K562 (cell line): ENCODE measurements around the gene ROPN1L. TPM values are rescaled to one million over a fixed set of nuclear protein-coding genes. Genes with fewer than 3 reads are reported as not detected.

ENCODE experiments used
- ATAC-seq: fragments of 200-7000 bp; cut with Tn5 transposase; 3 replicates; pipeline ENCODE4 v1.9.1; 2020; ENCODE audit warnings: moderate library complexity
- BruUV-seq: library from RNA; stranded (reverse); fragments of 400-500 nt; replicated peaks from 2 replicates; lab custom pipeline; 2021; lab: Mats Ljungman, UMichigan
- CTCF ChIA-PET: fragments of 300-600 bp; formaldehyde crosslinking; extraction: SDS; loops from one replicate; lab custom pipeline; 2021; ENCODE audit warnings: low intra/inter-chr PET ratio; lab: Yijun Ruan, JAX
- POLR2A ChIA-PET: fragments of 300-600, 350-650 bp; sonication (Branson Sonifier 250); formaldehyde crosslinking; extraction: SDS; loops from one replicate; lab custom pipeline; 2021; ENCODE audit warnings: antibody characterized with exemption, inconsistent platforms; lab: Yijun Ruan, JAX
- DNase-seq, 4 experiments: peaks; one replicate each; pipeline versions ENCODE4 v3.0.0 to v3.0.0-alpha.2; 2011 to 2018; ENCODE audit warnings: low spot score in 3 of 4, mixed read lengths in 3 of 4; ENCODE audit errors: extremely low read depth in 1 of 4
- FAIRE-seq: peaks from 2 replicates; lab custom pipeline; 2011; peaks lifted over from hg19 to GRCh38; lab: Jason Lieb, UNC
- H2AFZ ChIP-seq: 2 replicates; pipeline ENCODE4 v1.6.0; 2011; ENCODE audit warnings: low read depth, low read length, control low read depth, inconsistent platforms
- H3K27ac ChIP-seq: fragments of 200-600 bp; 3 replicates; pipeline ENCODE4 v1.8.0; 2011; ENCODE audit warnings: low read depth, mild to moderate bottlenecking, control low read depth, inconsistent platforms, low read length, moderate library complexity, mixed read lengths; ENCODE audit errors: extremely low read depth
- H3K27me3 ChIP-seq, 2 experiments: fragments of 300-600 bp in 1 of 2; 2 replicates in 1 of 2; 3 replicates in 1 of 2; pipeline versions ENCODE4 v1.6.0 to v1.8.0; 2011; ENCODE audit warnings: inconsistent platforms in 2 of 2, low read length in 2 of 2, mild to moderate bottlenecking in 1 of 2, mixed read lengths in 1 of 2, moderate library complexity in 1 of 2; ENCODE audit not compliant: control insufficient read depth in 2 of 2, insufficient read depth in 2 of 2
- H3K36me3 ChIP-seq: fragments of 300-600 bp; 3 replicates; pipeline ENCODE4 v1.8.0; 2011; ENCODE audit warnings: mild to moderate bottlenecking, low read length, inconsistent platforms; ENCODE audit not compliant: control insufficient read depth, insufficient read depth
- H3K4me1 ChIP-seq, 2 experiments: fragments of 200-600 bp in 1 of 2; replicated peaks in 1 of 2; 2 replicates in 1 of 2; 3 replicates in 1 of 2; pipeline versions ENCODE4 v1.5.1 to v1.8.0; 2011; ENCODE audit warnings: inconsistent platforms in 2 of 2, low read length in 2 of 2, mild to moderate bottlenecking in 1 of 2, mixed read lengths in 1 of 2, moderate library complexity in 1 of 2; ENCODE audit not compliant: control insufficient read depth in 2 of 2, insufficient read depth in 2 of 2
- H3K4me2 ChIP-seq: 2 replicates; pipeline ENCODE4 v1.6.1; 2011; ENCODE audit warnings: low read length, control low read depth, inconsistent platforms, mixed read lengths; ENCODE audit not compliant: insufficient read depth
- H3K4me3 ChIP-seq: fragments of 200-600 bp; sonication (generic), shearing (Covaris generic); 2 replicates; pipeline ENCODE4 v1.5.1; 2016; ENCODE audit warnings: control low read depth, inconsistent platforms
- H3K79me2 ChIP-seq: fragments of 200-600 bp; 3 replicates; pipeline ENCODE4 v1.8.0; 2011; ENCODE audit warnings: low read length, inconsistent platforms; ENCODE audit not compliant: control insufficient read depth, insufficient read depth
- H3K9ac ChIP-seq, 2 experiments: 2 replicates each; pipeline versions ENCODE4 v1.6.0 to v1.6.1; 2011; ENCODE audit warnings: low read depth in 2 of 2, low read length in 2 of 2, control low read depth in 1 of 2, inconsistent platforms in 1 of 2, mild to moderate bottlenecking in 1 of 2, mixed read lengths in 1 of 2; ENCODE audit not compliant: insufficient read depth in 1 of 2
- H3K9me1 ChIP-seq: one replicate; pipeline ENCODE4 v1.6.0; 2011; ENCODE audit warnings: inconsistent platforms, mild to moderate bottlenecking, low read length, moderate library complexity; ENCODE audit not compliant: control insufficient read depth, insufficient read depth
- H3K9me3 ChIP-seq: replicated peaks from 2 replicates; pipeline ENCODE4 v1.5.1; 2011; ENCODE audit warnings: low read depth, low read length, inconsistent platforms; ENCODE audit not compliant: control insufficient read depth, insufficient read depth
- H4K20me1 ChIP-seq: replicated peaks from 2 replicates; pipeline ENCODE4 v1.6.1; 2011; ENCODE audit warnings: low read length, inconsistent platforms, mixed read lengths; ENCODE audit not compliant: control insufficient read depth, insufficient read depth
- CREBBP ChIP-seq: IDR thresholded peaks from one replicate; pipeline ENCODE4 v1.6.1; 2012; ENCODE audit warnings: low read depth, mild to moderate bottlenecking, control low read depth, inconsistent platforms, low read length
- CTCF ChIP-seq, 3 experiments: IDR thresholded peaks in 2 of 3; conservative IDR thresholded peaks in 1 of 3; 2 replicates each; pipeline ENCODE4 v1.5.1; 2011 to 2012; ENCODE audit warnings: low read length in 3 of 3, mild to moderate bottlenecking in 3 of 3, control low read depth in 2 of 3, improper control_type of control experiment in 1 of 3, inconsistent platforms in 1 of 3, low read depth in 1 of 3, mixed read lengths in 1 of 3, moderate library complexity in 1 of 3; ENCODE audit not compliant: insufficient read depth in 2 of 3
- FIP1L1 ChIP-seq: fragments of 200-400 bp; formaldehyde crosslinking; IDR thresholded peaks from 2 replicates; pipeline ENCODE4 v1.6.1; 2018; ENCODE audit warnings: mild to moderate bottlenecking, low read depth, low read length; ENCODE audit not compliant: poor library complexity, severe bottlenecking
- GTF2F1 ChIP-seq: IDR thresholded peaks from 2 replicates; pipeline ENCODE4 v1.6.1; 2011; ENCODE audit warnings: low read depth, low read length, improper control_type of control experiment
- MYBL2 ChIP-seq, 2 experiments: fragments of 450-650 bp in 1 of 2; sonication (generic) in 1 of 2; formaldehyde crosslinking in 1 of 2; IDR thresholded peaks; 2 replicates each; pipeline versions ENCODE4 v1.6.1 to v1.8.1; 2017 to 2022; ENCODE audit warnings: borderline replicate concordance in 1 of 2, inconsistent platforms in 1 of 2, low read depth in 1 of 2, mild to moderate bottlenecking in 1 of 2, missing genetic modification reagents in 1 of 2, moderate library complexity in 1 of 2
- NKRF ChIP-seq: fragments of 450-650 bp; IDR thresholded peaks from 2 replicates; pipeline ENCODE4 v1.6.1; 2016; ENCODE audit warnings: borderline replicate concordance
- NR2C2 ChIP-seq, 2 experiments: fragments of 200-800 bp in 1 of 2; sonication (Bioruptor generic) in 1 of 2; sonication (generic) in 1 of 2; formaldehyde crosslinking in 1 of 2; IDR thresholded peaks; 2 replicates each; pipeline versions ENCODE4 v1.6.1 to v1.8.0; 2016 to 2022; ENCODE audit warnings: mild to moderate bottlenecking in 1 of 2, missing compliant biosample characterization in 1 of 2, missing genetic modification characterization in 1 of 2, missing genetic modification reagents in 1 of 2
- NR2F6 ChIP-seq: fragments of 450-650 bp; formaldehyde crosslinking; IDR thresholded peaks from 2 replicates; pipeline ENCODE4 v1.4.0; 2020; ENCODE audit warnings: mild to moderate bottlenecking
- PHB ChIP-seq: fragments of 250-450 bp; sonication (Bioruptor Pico); IDR thresholded peaks from 2 replicates; pipeline ENCODE4 v1.5.0; 2021
- SMAD4 ChIP-seq: fragments of 250-450 bp; sonication (Bioruptor Pico); conservative IDR thresholded peaks from 2 replicates; pipeline ENCODE4 v1.8.0; 2021; ENCODE audit warnings: inconsistent platforms, mild to moderate bottlenecking, moderate library complexity
- SMARCC2 ChIP-seq: fragments of 450-650 bp; IDR thresholded peaks from 2 replicates; pipeline ENCODE4 v1.6.1; 2017; ENCODE audit warnings: antibody characterized with exemption, moderate library complexity, mild to moderate bottlenecking, low read depth
- SMARCE1 ChIP-seq: fragments of 450-650 bp; IDR thresholded peaks from 2 replicates; pipeline ENCODE4 v1.7.1; 2016; ENCODE audit warnings: mild to moderate bottlenecking
- THRAP3 ChIP-seq: fragments of 450-650 bp; IDR thresholded peaks from 2 replicates; pipeline ENCODE4 v1.6.1; 2016; ENCODE audit warnings: mild to moderate bottlenecking, inconsistent platforms, borderline replicate concordance
- XRCC4 ChIP-seq: IDR thresholded peaks from one replicate; pipeline ENCODE4 v1.6.1; 2011; ENCODE audit not compliant: insufficient read depth, insufficient read length; ENCODE audit errors: extremely low read depth
- ZFP36 ChIP-seq: fragments of 150-350 bp; IDR thresholded peaks from 2 replicates; pipeline ENCODE4 v1.6.1; 2018; ENCODE audit warnings: low read length, low read depth; ENCODE audit not compliant: partially characterized antibody
- ZKSCAN1 ChIP-seq: fragments of 150-350 bp; IDR thresholded peaks from 2 replicates; pipeline ENCODE4 v1.6.1; 2016; ENCODE audit warnings: low read depth, low read length
- ZNF445 ChIP-seq: fragments of 250-450 bp; sonication (Bioruptor Pico); IDR thresholded peaks from 2 replicates; pipeline ENCODE4 v1.4.0; 2020; ENCODE audit warnings: low read depth, mild to moderate bottlenecking, moderate library complexity
- WGBS: fragments of 100-300 bp; shearing (Covaris generic); methylation state at CpG from one replicate; pipeline ENCODE4 v1.1.6; 2016; ENCODE audit warnings: low coverage, mixed read lengths; ENCODE audit not compliant: insufficient coverage; ENCODE audit errors: missing lambda C conversion rate; 5-methylcytosine and 5-hydroxymethylcytosine counted together
- in situ Hi-C: fragments of 300-500 bp; cut with MboI; formaldehyde crosslinking; loops from 4 replicates; pipeline ENCODE4 v1.15.0; 2018; ENCODE audit warnings: inconsistent platforms, mixed read lengths
- intact Hi-C: fragments of 100-400 bp; cut with micrococcal nuclease; formaldehyde crosslinking; loops from 2 replicates; pipeline ENCODE4 v1.14.2; 2022
- polyA plus RNA-seq, 8 experiments: library from polyadenylated mRNA; depleted of rRNA in 4 of 8; stranded (reverse) in 5 of 8; unstranded in 3 of 8; fragments of >200 nt; fragmentation: Nextera tagmentation in 2 of 8; fragmentation: Illumina TruSeq in 1 of 8; extraction: Ambion mirVana in 2 of 8; extraction: Trizol in 1 of 8; gene quantifications; 2 replicates each; pipeline versions ENCODE4 v1.2.1 to v1.2.3, GENCODE V29; 2011 to 2014; ENCODE audit warnings: inconsistent platforms in 1 of 8, missing spikeins in 1 of 8
- total RNA-seq, 7 experiments: library from RNA; depleted of rRNA in 6 of 7; stranded (reverse); fragments of >200 nt in 6 of 7; fragmentation: Illumina TruSeq in 2 of 7; extraction: Trizol in 2 of 7; gene quantifications; 2 replicates each; pipeline versions ENCODE4 v1.2.1 to v1.2.3, GENCODE V29; 2011 to 2021; ENCODE audit warnings: low replicate concordance in 1 of 7
- TF ChIP-seq, protein P1 (sequence below), 2 experiments: fragments of 450-650 bp; IDR thresholded peaks; 2 replicates each; pipeline ENCODE4 v1.6.1; 2016

ROPN1L gene
- total and polyA plus RNA-seq, 9 of the 15 experiments (the other 6 are each of a cell fraction or from before 2014, with no cell fraction given): 0.04 to 0.85 (median 0.24) TPM; not detected in 3

DNA sequence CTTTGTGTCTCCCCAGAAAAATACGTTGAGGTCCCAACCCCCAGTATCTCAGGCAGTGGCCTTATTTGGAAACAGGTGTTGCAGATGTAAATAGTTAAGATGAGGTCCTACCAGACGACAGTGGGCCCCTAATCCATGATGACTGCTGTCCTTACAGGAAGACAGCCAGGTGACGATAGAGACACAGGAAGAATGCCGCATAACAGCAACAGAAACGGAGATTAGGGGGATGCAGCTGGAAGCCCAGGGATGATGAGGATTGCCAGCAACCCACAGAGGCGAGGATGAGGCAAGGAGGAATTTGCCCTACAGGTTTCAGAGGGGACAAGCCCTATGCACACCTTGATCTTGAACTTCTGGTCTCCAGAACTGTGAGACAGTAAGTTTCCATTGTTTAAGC is 46.5 kb downstream of the ROPN1L start:
- Histone ChIP-seq H2AFZ (no peak overlapping the region), H3K9me1 (no peaks in the 10 kb centered on the region), H3K4me3 (no peak overlapping the region), H3K27ac (no peak overlapping the region), H3K79me2 (no peaks in the 10 kb centered on the region), H3K9me3 (no peaks in the 10 kb centered on the region), H3K4me2 (no peak overlapping the region), H3K4me1 (peaks cover 13 to 16% of the 10 kb centered on the region in 2 experiments), H3K27me3 (peaks cover 35 to 55% of the 10 kb centered on the region in 2 experiments), H3K9ac (no peak overlapping the region)
- BruUV-seq: no TSS peak
- FAIRE-seq (no peak), ATAC-seq (no peak)
- intact Hi-C loops: no loop called here
- TF ChIP-seq CREBBP (no peak), CTCF (IDR thresholded peaks at IDR 0.05 in 2 of 3, conservative IDR thresholded peaks at IDR 0.05 in 1 of 3; ENCODE audit: insufficient read depth in 2 of 3, low read depth in 1 of 3, low read length in 3 of 3) (no peak), THRAP3 (no peak), MYBL2 (IDR thresholded peaks at IDR 0.05; ENCODE audit: low read depth) (no peak), MYBL2 (CRISPR knock-in tag; IDR thresholded peaks at IDR 0.05; ENCODE audit: borderline replicate concordance) (no peak), GTF2F1 (no peak), PHB (no peak), NR2C2 (CRISPR knock-in tag; IDR thresholded peaks at IDR 0.05) (no peak), NR2C2 (tag; IDR thresholded peaks at IDR 0.05) (no peak), XRCC4 (no peak), ZKSCAN1 (no peak), ZFP36 (no peak), NKRF (no peak), FIP1L1 (no peak), SMARCE1 (no peak), ZNF445 (CRISPR knock-in tag) (no peak), SMARCC2 (no peak), SMAD4 (CRISPR knock-in tag) (no peak), NR2F6 (no peak)
- TF ChIP-seq, protein P1, sequence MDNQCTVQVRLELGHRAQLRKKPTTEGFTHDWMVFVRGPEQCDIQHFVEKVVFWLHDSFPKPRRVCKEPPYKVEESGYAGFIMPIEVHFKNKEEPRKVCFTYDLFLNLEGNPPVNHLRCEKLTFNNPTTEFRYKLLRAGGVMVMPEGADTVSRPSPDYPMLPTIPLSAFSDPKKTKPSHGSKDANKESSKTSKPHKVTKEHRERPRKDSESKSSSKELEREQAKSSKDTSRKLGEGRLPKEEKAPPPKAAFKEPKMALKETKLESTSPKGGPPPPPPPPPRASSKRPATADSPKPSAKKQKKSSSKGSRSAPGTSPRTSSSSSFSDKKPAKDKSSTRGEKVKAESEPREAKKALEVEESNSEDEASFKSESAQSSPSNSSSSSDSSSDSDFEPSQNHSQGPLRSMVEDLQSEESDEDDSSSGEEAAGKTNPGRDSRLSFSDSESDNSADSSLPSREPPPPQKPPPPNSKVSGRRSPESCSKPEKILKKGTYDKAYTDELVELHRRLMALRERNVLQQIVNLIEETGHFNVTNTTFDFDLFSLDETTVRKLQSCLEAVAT (IDR thresholded peaks at IDR 0.05): no peak
- TF ChIP-seq, all 486 proteins: peak for 0
- Histone ChIP-seq H4K20me1 (no peaks in the 10 kb centered on the region), H3K36me3 (no peaks in the 10 kb centered on the region)
- ChIA-PET POLR2A (interaction anchor here (1.8 to 2.5 kb wide), 2 partner anchors 7 to 10 kb away, joined by 11 read pairs; no protein-coding TSS in a partner anchor), CTCF (no interaction called here)
- in situ Hi-C loops: no loop called here
- no peak for DNase-seq
- 3% methylated on average over 6 of the region's 6 CpGs for WGBS
